Peyer's patch (tissue), 4 donors: Measurements from ENCODE around the gene DACT3.

Experiments
- POLR2A ChIP-seq, 2 donors: fragments of 450-650 bp; IDR thresholded peaks; one replicate each; pipeline ENCODE4 v1.5.1; 2017; ENCODE audit warnings: antibody characterized with exemption in 2 of 2, mild to moderate bottlenecking in 2 of 2, moderate library complexity in 2 of 2
- TF ChIP-seq, protein P1 (sequence below), 6 experiments: fragments of 450-650 bp in 4 of 6; fragments of 200-600 bp in 2 of 6; sonication (generic) in 1 of 6; IDR thresholded peaks; one replicate each; pipeline ENCODE4 v1.5.1; 2017 to 2019; ENCODE audit warnings: antibody characterized with exemption in 6 of 6, mild to moderate bottlenecking in 3 of 6, moderate library complexity in 1 of 6

DNA sequence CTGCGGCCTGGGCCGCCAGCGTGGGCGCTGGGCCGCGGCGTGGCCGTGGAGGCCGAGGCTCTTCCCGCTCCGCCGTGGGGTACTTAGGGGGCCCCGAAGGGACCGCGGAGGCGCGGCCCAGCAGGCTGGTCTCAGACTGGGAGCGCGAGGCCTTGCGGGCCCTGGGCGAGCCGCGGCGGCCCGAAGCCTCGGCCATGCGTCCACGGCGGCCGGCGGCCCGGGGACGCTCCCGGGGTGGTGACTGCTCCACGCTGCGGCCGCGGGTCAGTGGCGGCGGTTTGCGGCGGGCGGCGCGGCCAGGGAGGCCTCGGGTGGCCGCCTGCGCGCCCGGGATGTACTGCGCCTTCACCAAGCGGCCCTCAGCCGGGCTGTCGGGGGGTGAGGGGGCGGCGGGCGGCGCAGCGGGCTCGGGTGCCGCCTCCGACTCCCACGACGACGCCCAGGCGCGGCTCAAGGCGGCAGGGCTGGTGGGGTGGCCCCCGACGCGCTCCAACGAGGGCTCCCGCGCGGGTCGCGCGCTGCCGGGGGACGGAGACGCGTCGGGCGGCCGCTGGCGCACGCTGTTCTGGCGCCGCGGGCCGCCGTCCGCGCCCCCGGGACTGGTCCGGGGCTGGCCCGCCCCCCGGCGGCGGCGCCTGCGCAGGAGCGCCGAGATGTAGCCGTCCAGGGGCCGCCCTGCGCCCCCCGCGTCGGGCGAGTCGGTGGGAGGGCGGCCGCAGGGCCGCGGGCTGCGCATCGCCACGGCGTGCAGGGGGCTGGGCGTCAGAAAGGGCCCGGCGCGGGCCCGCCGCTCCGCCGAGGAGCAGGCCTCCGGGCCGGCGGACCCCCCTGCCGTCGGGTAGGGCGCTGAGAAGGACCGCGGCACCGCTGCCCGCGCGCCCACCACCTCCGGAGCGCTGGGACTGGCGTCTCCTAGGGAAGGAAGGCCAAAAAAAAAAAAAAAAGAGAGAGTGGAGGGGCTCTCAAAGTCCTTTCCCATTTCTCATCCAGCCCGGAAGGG, 11.7 kb downstream of the DACT3 start:
- TF ChIP-seq, protein P1, sequence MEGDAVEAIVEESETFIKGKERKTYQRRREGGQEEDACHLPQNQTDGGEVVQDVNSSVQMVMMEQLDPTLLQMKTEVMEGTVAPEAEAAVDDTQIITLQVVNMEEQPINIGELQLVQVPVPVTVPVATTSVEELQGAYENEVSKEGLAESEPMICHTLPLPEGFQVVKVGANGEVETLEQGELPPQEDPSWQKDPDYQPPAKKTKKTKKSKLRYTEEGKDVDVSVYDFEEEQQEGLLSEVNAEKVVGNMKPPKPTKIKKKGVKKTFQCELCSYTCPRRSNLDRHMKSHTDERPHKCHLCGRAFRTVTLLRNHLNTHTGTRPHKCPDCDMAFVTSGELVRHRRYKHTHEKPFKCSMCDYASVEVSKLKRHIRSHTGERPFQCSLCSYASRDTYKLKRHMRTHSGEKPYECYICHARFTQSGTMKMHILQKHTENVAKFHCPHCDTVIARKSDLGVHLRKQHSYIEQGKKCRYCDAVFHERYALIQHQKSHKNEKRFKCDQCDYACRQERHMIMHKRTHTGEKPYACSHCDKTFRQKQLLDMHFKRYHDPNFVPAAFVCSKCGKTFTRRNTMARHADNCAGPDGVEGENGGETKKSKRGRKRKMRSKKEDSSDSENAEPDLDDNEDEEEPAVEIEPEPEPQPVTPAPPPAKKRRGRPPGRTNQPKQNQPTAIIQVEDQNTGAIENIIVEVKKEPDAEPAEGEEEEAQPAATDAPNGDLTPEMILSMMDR (IDR thresholded peaks at IDR 0.05), result no peak
- TF ChIP-seq POLR2A (IDR thresholded peaks at IDR 0.05), result no peak
